Measurements from ENCODE around the gene IL11RA.

DNA sequence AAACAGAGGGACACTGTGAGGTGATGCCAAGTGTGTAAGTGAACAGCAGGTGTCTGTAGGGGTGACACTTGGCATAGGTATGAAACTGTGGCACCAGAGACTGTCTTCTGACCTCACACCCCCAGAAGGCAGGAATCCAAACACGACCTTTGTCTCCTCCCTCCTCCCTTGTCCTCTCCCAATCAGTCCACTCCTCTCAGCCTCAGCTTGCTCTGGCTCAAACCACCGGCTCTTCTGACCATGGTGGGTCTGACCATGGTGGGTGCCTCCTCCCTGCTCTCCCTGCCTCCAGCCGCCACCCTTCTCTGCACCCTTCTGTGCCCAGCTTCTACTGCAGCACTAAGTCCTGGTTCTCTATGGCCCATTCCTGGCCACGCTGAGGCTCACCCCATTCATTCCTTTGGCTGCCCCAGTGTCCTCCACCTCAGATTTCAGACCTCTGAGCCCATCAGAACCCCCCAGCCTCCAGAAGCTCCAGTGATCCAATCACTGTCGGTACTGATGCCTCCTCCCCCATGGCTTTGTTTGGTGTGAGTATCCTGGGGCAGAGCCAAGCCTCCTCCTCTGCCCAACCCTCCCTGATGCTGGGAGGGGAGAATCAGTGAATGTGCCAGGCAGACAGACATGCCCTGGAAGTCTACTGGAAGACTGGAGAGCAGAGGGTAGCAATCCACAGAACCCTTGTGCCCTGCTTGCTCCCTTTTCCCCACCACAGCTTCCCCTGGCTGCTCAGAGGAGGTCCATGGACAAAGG is 21.4 kb upstream of the IL11RA start:
- TF ChIP-seq, protein P1, sequence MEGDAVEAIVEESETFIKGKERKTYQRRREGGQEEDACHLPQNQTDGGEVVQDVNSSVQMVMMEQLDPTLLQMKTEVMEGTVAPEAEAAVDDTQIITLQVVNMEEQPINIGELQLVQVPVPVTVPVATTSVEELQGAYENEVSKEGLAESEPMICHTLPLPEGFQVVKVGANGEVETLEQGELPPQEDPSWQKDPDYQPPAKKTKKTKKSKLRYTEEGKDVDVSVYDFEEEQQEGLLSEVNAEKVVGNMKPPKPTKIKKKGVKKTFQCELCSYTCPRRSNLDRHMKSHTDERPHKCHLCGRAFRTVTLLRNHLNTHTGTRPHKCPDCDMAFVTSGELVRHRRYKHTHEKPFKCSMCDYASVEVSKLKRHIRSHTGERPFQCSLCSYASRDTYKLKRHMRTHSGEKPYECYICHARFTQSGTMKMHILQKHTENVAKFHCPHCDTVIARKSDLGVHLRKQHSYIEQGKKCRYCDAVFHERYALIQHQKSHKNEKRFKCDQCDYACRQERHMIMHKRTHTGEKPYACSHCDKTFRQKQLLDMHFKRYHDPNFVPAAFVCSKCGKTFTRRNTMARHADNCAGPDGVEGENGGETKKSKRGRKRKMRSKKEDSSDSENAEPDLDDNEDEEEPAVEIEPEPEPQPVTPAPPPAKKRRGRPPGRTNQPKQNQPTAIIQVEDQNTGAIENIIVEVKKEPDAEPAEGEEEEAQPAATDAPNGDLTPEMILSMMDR (IDR thresholded peaks at IDR 0.05): no peak
- no peak for TF ChIP-seq POLR2A (IDR thresholded peaks at IDR 0.05)

Data from uterus (tissue), 2 donors.